C4-2B (cell line): Measurements from ENCODE around the gene FOXC1.
A peak's percentile ranks its signal among the peaks of the same experiment; 100 is the strongest.

ENCODE experiments used
- H3K27ac ChIP-seq: fragments of 450-650 bp; 2 replicates; pipeline ENCODE4 v1.5.1; 2017
- ZFX ChIP-seq: fragments of 450-650 bp; IDR thresholded peaks from 2 replicates; pipeline ENCODE4 v1.6.1; 2017
- TF ChIP-seq, protein P1 (sequence below): fragments of 450-650 bp; conservative IDR thresholded peaks from 2 replicates; pipeline ENCODE4 v1.5.1; 2017; ENCODE audit warnings: mild to moderate bottlenecking

FOXC1 gene

DNA sequence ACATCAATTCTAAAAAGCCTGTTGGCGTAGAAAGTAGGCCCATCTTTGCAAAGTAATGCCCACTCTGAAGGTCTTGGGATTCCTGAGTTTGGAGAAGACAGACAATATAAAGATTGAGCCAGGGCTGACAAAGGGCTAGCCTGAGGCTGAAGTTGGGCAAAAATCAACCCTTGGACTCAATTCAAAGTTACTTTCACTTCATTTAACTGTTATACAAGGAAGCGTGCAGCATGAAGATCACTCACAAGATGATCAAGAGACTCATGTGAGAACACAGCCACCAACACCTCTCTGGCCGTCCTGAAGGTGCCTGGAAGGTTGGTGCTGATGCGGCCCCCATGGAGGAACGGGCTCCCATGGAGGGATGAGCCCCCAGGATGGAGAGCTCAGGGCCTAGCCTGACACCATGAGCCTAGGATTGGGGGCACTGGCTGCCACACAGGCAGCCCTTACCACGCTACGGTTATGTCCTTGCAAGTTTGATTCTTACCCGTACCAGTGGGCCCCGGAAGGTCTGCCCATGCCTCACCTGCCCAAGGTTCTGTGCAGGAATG, 26.6 kb downstream of the FOXC1 start:
- H3K27ac ChIP-seq, result no peak overlapping the region

DNA sequence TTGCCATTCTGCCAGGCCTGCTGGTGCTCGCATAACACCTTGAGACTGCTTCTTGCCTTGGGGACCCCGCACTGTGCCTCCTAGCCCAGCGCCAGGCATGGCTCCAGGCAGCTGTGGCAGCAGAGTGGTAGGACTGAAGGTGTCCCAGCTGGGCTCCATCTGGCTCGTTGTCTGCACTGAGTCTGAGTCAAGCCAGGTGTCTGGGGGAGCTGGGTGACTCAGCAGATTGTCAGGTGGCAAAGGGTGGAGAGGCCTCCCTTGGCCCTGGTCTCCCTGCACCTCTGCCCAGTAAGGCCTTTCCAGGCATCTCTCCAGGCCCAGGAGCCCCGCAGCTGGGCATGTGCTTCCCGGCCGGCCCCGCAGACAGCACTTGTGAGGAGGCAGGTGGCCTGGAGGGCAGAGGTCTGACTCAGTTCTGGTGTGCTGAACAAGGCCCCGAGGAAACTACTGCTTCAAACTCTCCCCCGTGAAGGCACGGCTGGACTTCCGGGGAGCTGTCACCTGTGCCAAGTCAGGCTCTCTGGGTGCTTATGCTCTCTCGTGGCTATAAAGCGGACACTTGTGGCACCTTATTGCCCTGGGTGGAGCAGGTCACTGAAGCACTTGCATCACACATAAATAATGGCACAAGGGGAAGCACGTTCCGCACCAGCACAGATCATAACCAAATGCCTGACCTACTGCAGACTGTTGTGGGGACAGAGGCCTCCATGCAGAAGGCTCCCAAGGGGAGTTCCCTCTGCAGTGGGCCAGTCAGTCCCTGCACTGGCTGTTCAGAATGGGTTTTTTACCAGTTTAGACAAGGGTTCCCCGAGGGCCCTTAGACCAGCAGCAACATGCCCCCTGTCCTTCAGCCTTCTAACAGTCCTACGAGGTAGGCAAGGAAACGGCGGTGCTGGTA, 27.5 kb downstream of the FOXC1 start:
- H3K27ac ChIP-seq, result peak overlapping the region; percentile 3; the same call in 1 of the 2 replicates
- TF ChIP-seq, protein P1, sequence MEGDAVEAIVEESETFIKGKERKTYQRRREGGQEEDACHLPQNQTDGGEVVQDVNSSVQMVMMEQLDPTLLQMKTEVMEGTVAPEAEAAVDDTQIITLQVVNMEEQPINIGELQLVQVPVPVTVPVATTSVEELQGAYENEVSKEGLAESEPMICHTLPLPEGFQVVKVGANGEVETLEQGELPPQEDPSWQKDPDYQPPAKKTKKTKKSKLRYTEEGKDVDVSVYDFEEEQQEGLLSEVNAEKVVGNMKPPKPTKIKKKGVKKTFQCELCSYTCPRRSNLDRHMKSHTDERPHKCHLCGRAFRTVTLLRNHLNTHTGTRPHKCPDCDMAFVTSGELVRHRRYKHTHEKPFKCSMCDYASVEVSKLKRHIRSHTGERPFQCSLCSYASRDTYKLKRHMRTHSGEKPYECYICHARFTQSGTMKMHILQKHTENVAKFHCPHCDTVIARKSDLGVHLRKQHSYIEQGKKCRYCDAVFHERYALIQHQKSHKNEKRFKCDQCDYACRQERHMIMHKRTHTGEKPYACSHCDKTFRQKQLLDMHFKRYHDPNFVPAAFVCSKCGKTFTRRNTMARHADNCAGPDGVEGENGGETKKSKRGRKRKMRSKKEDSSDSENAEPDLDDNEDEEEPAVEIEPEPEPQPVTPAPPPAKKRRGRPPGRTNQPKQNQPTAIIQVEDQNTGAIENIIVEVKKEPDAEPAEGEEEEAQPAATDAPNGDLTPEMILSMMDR, result no peak
- no peak for TF ChIP-seq ZFX

More for the DNA sequence above, 26.6 kb downstream of the FOXC1 start:
- TF ChIP-seq, protein P1, result no peak
- no peak for TF ChIP-seq ZFX

GRCh38 chr6:1639430-1639829, 29.7 kb downstream of the FOXC1 start:
- 0 out of 2 replicates have a peak overlapping the region, but pooled peaks have one; percentile 52 for H3K27ac ChIP-seq
- no peak for TF ChIP-seq ZFX
- TF ChIP-seq, protein P1, result no peak

DNA sequence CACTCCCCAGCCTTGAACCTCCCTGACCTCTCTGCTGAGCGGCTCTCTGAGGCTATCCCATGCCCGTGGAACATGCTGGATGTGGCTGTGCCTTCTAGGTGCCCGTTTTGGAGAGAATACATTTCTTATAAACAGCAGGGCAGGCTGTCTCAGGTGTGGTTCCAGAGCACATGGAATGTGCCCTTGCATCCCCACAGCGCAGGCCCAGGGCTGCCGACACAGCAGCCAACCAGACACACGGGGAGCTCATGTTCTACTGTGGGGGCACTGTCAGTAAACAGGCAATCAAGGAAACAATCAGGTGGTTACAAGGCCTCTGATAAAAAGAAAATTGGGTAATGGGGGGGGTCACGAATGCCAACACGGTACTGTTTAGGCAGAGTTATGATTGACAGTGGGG, 30.8 kb downstream of the FOXC1 start:
- peak overlapping the region; percentile 52 for H3K27ac ChIP-seq
- TF ChIP-seq, protein P1, result no peak
- TF ChIP-seq ZFX, result no peak

- H3K27ac ChIP-seq, result peak overlapping the region; percentile 52
- no peak for TF ChIP-seq ZFX
- TF ChIP-seq, protein P1, result no peak
These were observed 31.7 kb downstream of the FOXC1 start for GRCh38 chr6:1641343-1641885.

DNA sequence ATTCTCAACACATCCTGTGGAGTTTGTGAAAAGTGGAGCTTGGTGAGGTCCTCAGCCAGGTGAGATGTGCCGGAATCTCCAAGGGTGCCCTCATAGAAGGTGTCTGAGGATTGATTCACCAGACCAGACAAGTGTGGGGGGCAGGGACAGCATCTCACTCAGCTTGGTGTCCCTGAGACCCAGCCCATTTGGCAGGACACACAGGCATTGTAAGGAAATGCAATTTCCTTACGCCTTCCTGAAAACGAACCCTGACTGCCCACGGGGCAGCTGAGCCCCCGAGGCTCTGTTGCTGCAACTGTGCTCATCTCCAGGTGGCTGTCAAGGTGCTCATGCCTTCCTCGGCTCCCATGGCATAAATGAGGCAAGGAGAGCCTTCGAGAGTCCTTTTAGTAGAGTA, 33.4 kb downstream of the FOXC1 start:
- H3K27ac ChIP-seq, result no peak overlapping the region
- TF ChIP-seq, protein P1, result no peak
- no peak for TF ChIP-seq ZFX
